Thyroid gland (tissue), 4 donors: ENCODE results near the gene STK38L. TPM values are rescaled to one million over a fixed set of nuclear protein-coding genes. Genes with fewer than 3 reads are reported as not detected.

Source experiments
- DNase-seq, 2 donors: peaks; one replicate each; pipeline ENCODE4 v3.0.0-alpha.2; 2019
- H3K27ac ChIP-seq, 3 donors: fragments of 200-600 bp; sonication (generic); 1 replicate in 2 of 3; 2 replicates in 1 of 3; pipeline ENCODE4 v1.5.1; 2016 to 2019; ENCODE audit warnings: mild to moderate bottlenecking in 1 of 3, moderate library complexity in 1 of 3
- H3K27me3 ChIP-seq: fragments of 200-600 bp; sonication (generic); one replicate; pipeline ENCODE4 v1.5.1; 2019
- H3K36me3 ChIP-seq, 2 donors: fragments of 200-600 bp; sonication (generic); one replicate each; pipeline ENCODE4 v1.5.1; 2016 to 2019
- H3K4me1 ChIP-seq, 2 donors: fragments of 200-600 bp; sonication (generic); one replicate each; pipeline ENCODE4 v1.5.1; 2017 to 2019
- H3K4me3 ChIP-seq, 3 donors: fragments of 200-600 bp; sonication (generic); replicated peaks in 1 of 3; 1 replicate in 2 of 3; 2 replicates in 1 of 3; pipeline ENCODE4 v1.5.1; 2016; ENCODE audit warnings: mild to moderate bottlenecking in 1 of 3
- H3K9me3 ChIP-seq: fragments of 200-600 bp; sonication (generic); one replicate; pipeline ENCODE4 v1.5.1; 2017
- CTCF ChIP-seq, 6 experiments: fragments of 200-600 bp in 3 of 6; fragments of 450-650 bp in 3 of 6; sonication (generic) in 3 of 6; IDR thresholded peaks; one replicate each; pipeline ENCODE4 v1.5.1; 2016 to 2019; ENCODE audit warnings: antibody characterized with exemption in 6 of 6, mild to moderate bottlenecking in 2 of 6, inconsistent platforms in 1 of 6, moderate library complexity in 1 of 6
- POLR2A ChIP-seq, 2 donors: fragments of 450-650 bp; IDR thresholded peaks; one replicate each; pipeline ENCODE4 v1.6.1; 2017; ENCODE audit warnings: antibody characterized with exemption in 2 of 2, mild to moderate bottlenecking in 2 of 2, moderate library complexity in 1 of 2
- WGBS, 2 donors: methylation state at CpG; one replicate each; pipeline ENCODE4 v1.1.5; 2017; 5-methylcytosine and 5-hydroxymethylcytosine counted together
- intact Hi-C: fragments of 100-400 bp; cut with DNase I; formaldehyde crosslinking; loops from one replicate; pipeline ENCODE4 v1.15.1; 2023
- total RNA-seq, 4 donors: library from RNA; depleted of rRNA; stranded (reverse); fragments of >200 nt; gene quantifications; one replicate each; pipeline ENCODE4 v1.2.3, GENCODE V29; 2016

The STK38L gene
- total RNA-seq, 4 donors from 2014 or later = 20.1 to 42.2 (median 27.0) TPM

GRCh38 chr12:27347779-27348178 lies 103.7 kb downstream of the STK38L start:
- no peak for DNase-seq
- no peak overlapping the region for H3K4me3 ChIP-seq
- H3K36me3 ChIP-seq = no peaks in the 10 kb centered on the region
- no peaks in the 10 kb centered on the region for H3K9me3 ChIP-seq
- H3K4me1 ChIP-seq = no peaks in the 10 kb centered on the region
- H3K27ac ChIP-seq = no peak overlapping the region
- WGBS, 2 donors = 57 to 77% methylated on average over 2 of the region's 2 CpGs
- no peak for TF ChIP-seq POLR2A (IDR thresholded peaks at IDR 0.05)
- no peak for TF ChIP-seq CTCF (IDR thresholded peaks at IDR 0.05)
- H3K27me3 ChIP-seq = no peaks in the 10 kb centered on the region
- intact Hi-C loops = no loop called here

GRCh38 chr12:27351476-27351875 lies 107.4 kb downstream of the STK38L start:
- Histone ChIP-seq H3K27me3 (no peaks in the 10 kb centered on the region), H3K4me1 (no peaks in the 10 kb centered on the region), H3K9me3 (no peaks in the 10 kb centered on the region), H3K27ac (no peak overlapping the region), H3K4me3 (no peak overlapping the region), H3K36me3 (no peaks in the 10 kb centered on the region)
- intact Hi-C loops = no loop called here
- no peak for DNase-seq
- TF ChIP-seq CTCF (IDR thresholded peaks at IDR 0.05) (no peak), POLR2A (IDR thresholded peaks at IDR 0.05) (no peak)
- WGBS, 2 donors = 97 to 98% methylated on average over 7 of the region's 7 CpGs

GRCh38 chr12:27355486-27355885 lies 111.4 kb downstream of the STK38L start:
- no peaks in the 10 kb centered on the region for H3K27me3 ChIP-seq
- intact Hi-C loops = no loop called here
- TF ChIP-seq POLR2A (IDR thresholded peaks at IDR 0.05) (no peak), CTCF (IDR thresholded peaks at IDR 0.05) (no peak)
- no peak overlapping the region for H3K27ac ChIP-seq
- H3K4me3 ChIP-seq = no peak overlapping the region
- H3K9me3 ChIP-seq = no peaks in the 10 kb centered on the region
- no peaks in the 10 kb centered on the region for H3K4me1 ChIP-seq
- DNase-seq = no peak
- no peaks in the 10 kb centered on the region for H3K36me3 ChIP-seq
- 91 to 94% methylated on average over 2 of the region's 2 CpGs for WGBS, 2 donors

GRCh38 chr12:27355979-27356378 lies 111.9 kb downstream of the STK38L start:
- intact Hi-C loops = no loop called here
- H3K36me3 ChIP-seq = no peaks in the 10 kb centered on the region
- H3K4me3 ChIP-seq = no peak overlapping the region
- DNase-seq = no peak
- no peaks in the 10 kb centered on the region for H3K9me3 ChIP-seq
- no peaks in the 10 kb centered on the region for H3K4me1 ChIP-seq
- WGBS, 2 donors = 100% methylated on average over 1 of the region's 1 CpG
- no peak overlapping the region for H3K27ac ChIP-seq
- TF ChIP-seq POLR2A (IDR thresholded peaks at IDR 0.05) = no peak
- TF ChIP-seq CTCF (IDR thresholded peaks at IDR 0.05) = no peak
- H3K27me3 ChIP-seq = no peaks in the 10 kb centered on the region

- Histone ChIP-seq H3K27ac (no peak overlapping the region), H3K9me3 (no peaks in the 10 kb centered on the region), H3K4me1 (no peaks in the 10 kb centered on the region), H3K36me3 (no peaks in the 10 kb centered on the region), H3K27me3 (no peaks in the 10 kb centered on the region), H3K4me3 (no peak overlapping the region)
- intact Hi-C loops = no loop called here
- TF ChIP-seq CTCF (IDR thresholded peaks at IDR 0.05) = no peak
- no peak for TF ChIP-seq POLR2A (IDR thresholded peaks at IDR 0.05)
- DNase-seq = no peak
- WGBS, 2 donors = 79 to 93% methylated on average over 3 of the region's 3 CpGs
These were observed 115.7 kb downstream of the STK38L start for GRCh38 chr12:27359578-27360340.
